WERI-Rb-1 (cell line): ENCODE measurements around the gene MACROD2.

ENCODE experiments used
- DNase-seq: peaks from one replicate; pipeline ENCODE4 v3.0.0-alpha.2; 2020
- H3K27ac ChIP-seq: fragments of 250-450 bp; sonication (Bioruptor Pico); 2 replicates; pipeline ENCODE4 v1.5.1; 2020; ENCODE audit warnings: mild to moderate bottlenecking, moderate library complexity
- H3K27me3 ChIP-seq: fragments of 250-450 bp; sonication (Bioruptor Pico); 2 replicates; pipeline ENCODE4 v1.5.1; 2021; ENCODE audit warnings: mild to moderate bottlenecking, low read depth, moderate library complexity; ENCODE audit not compliant: insufficient read depth, severe bottlenecking
- H3K36me3 ChIP-seq: fragments of 250-450 bp; sonication (Bioruptor Pico); 2 replicates; pipeline ENCODE4 v1.5.1; 2020; ENCODE audit warnings: mild to moderate bottlenecking, moderate library complexity
- H3K4me3 ChIP-seq: 2 replicates; pipeline ENCODE4 v1.5.1; 2011; ENCODE audit warnings: low read depth, mild to moderate bottlenecking, control low read depth, low read length
- H3K9me3 ChIP-seq: fragments of 250-450 bp; sonication (Bioruptor Pico); 2 replicates; pipeline ENCODE4 v1.5.1; 2021; ENCODE audit warnings: mild to moderate bottlenecking, moderate library complexity; ENCODE audit not compliant: severe bottlenecking
- TF ChIP-seq, protein P1 (sequence below): IDR thresholded peaks from 2 replicates; pipeline ENCODE4 v1.5.1; 2011; ENCODE audit warnings: low read depth, mild to moderate bottlenecking, control low read depth, inconsistent platforms, low read length

Gene MACROD2

GRCh38 chr20:15612198-15612597 lies 1616.9 kb downstream of the MACROD2 start:
- TF ChIP-seq, protein P1, sequence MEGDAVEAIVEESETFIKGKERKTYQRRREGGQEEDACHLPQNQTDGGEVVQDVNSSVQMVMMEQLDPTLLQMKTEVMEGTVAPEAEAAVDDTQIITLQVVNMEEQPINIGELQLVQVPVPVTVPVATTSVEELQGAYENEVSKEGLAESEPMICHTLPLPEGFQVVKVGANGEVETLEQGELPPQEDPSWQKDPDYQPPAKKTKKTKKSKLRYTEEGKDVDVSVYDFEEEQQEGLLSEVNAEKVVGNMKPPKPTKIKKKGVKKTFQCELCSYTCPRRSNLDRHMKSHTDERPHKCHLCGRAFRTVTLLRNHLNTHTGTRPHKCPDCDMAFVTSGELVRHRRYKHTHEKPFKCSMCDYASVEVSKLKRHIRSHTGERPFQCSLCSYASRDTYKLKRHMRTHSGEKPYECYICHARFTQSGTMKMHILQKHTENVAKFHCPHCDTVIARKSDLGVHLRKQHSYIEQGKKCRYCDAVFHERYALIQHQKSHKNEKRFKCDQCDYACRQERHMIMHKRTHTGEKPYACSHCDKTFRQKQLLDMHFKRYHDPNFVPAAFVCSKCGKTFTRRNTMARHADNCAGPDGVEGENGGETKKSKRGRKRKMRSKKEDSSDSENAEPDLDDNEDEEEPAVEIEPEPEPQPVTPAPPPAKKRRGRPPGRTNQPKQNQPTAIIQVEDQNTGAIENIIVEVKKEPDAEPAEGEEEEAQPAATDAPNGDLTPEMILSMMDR = no peak
- Histone ChIP-seq H3K27me3 (no peaks in the 10 kb centered on the region), H3K4me3 (no peak overlapping the region), H3K9me3 (no peaks in the 10 kb centered on the region), H3K27ac (no peak overlapping the region), H3K36me3 (no peaks in the 10 kb centered on the region)
- DNase-seq = no peak

DNA sequence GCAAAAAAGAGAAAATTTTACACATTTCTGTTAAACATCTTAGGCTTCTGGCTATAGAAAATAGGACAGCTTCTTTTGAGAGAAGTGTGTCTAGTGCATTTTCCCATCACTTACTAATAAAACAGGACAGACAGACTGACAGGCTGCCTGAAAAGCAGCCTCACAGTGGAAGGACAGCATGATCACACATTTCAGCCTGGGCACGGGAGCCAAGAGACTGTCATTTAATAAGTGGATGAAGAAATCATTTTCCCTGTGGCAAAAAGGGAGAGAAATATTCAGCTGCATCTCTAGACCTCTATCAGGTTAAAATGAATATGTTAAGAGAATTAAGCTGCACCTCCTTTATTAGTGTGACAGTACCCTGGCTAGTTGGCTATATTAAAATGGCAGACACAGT lies 1617.5 kb downstream of the MACROD2 start:
- H3K4me3 ChIP-seq = no peak overlapping the region
- H3K27me3 ChIP-seq = no peaks in the 10 kb centered on the region
- no peaks in the 10 kb centered on the region for H3K36me3 ChIP-seq
- DNase-seq = no peak
- TF ChIP-seq, protein P1 = no peak
- H3K27ac ChIP-seq = no peak overlapping the region
- H3K9me3 ChIP-seq = no peaks in the 10 kb centered on the region

GRCh38 chr20:15613530-15613929 lies 1618.2 kb downstream of the MACROD2 start:
- Histone ChIP-seq H3K4me3 (no peak overlapping the region), H3K36me3 (no peaks in the 10 kb centered on the region), H3K9me3 (no peaks in the 10 kb centered on the region), H3K27me3 (no peaks in the 10 kb centered on the region), H3K27ac (no peak overlapping the region)
- TF ChIP-seq, protein P1 = no peak
- DNase-seq = no peak

GRCh38 chr20:15616626-15617025 lies 1621.3 kb downstream of the MACROD2 start:
- TF ChIP-seq, protein P1 = no peak
- Histone ChIP-seq H3K36me3 (no peaks in the 10 kb centered on the region), H3K27ac (no peak overlapping the region), H3K27me3 (no peaks in the 10 kb centered on the region), H3K9me3 (no peaks in the 10 kb centered on the region), H3K4me3 (no peak overlapping the region)
- no peak for DNase-seq

DNA sequence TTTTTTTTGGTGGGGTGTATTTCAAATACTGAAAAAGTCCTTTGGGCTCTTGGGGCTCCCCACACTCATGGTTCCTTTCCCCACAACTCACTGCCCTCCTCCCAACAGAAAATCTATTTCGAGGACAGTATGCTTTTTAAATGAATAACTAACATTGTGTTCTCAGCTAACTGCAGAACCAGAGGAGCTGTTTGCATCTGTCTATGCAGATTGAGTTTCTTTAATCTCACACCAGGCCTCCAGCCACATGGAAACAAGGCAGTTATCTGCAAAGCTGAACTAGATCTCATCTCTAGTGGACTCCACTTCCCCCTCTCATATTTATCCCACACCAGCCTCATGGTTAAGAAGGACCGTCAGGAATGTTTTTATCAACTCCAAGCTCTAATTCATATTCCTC lies 1622.8 kb downstream of the MACROD2 start:
- TF ChIP-seq, protein P1 = no peak
- H3K4me3 ChIP-seq = no peak overlapping the region
- no peaks in the 10 kb centered on the region for H3K9me3 ChIP-seq
- no peak for DNase-seq
- H3K27ac ChIP-seq = no peak overlapping the region
- H3K36me3 ChIP-seq = no peaks in the 10 kb centered on the region
- no peaks in the 10 kb centered on the region for H3K27me3 ChIP-seq

GRCh38 chr20:15618912-15619311 lies 1623.6 kb downstream of the MACROD2 start:
- Histone ChIP-seq H3K27me3 (no peaks in the 10 kb centered on the region), H3K27ac (no peak overlapping the region), H3K4me3 (no peak overlapping the region), H3K36me3 (no peaks in the 10 kb centered on the region), H3K9me3 (no peaks in the 10 kb centered on the region)
- DNase-seq = no peak
- TF ChIP-seq, protein P1 = no peak
